PFSK-1 (cell line): ENCODE measurements around the gene SGCA.
A peak's percentile ranks its signal among the peaks of the same experiment; 100 is the strongest.

ENCODE experiments used
- FOXP2 ChIP-seq: optimal IDR thresholded peaks from 2 replicates; pipeline ENCODE3; 2011; ENCODE audit warnings: borderline replicate concordance, control low read depth, inconsistent platforms; ENCODE audit not compliant: insufficient read depth; ENCODE audit errors: extremely low read length, extremely low read depth
- POLR2AphosphoS5 ChIP-seq: IDR thresholded peaks from 2 replicates; pipeline ENCODE4 v1.6.1; 2012; ENCODE audit warnings: low read depth, mild to moderate bottlenecking, control low read depth, low read length, moderate library complexity
- REST ChIP-seq, 2 experiments: IDR thresholded peaks; 2 replicates each; pipeline versions ENCODE4 v1.6.1 to v1.8.0; 2011 to 2012; ENCODE audit warnings: low read depth in 2 of 2, low read length in 2 of 2, control low read depth in 1 of 2, inconsistent platforms in 1 of 2, mild to moderate bottlenecking in 1 of 2, moderate library complexity in 1 of 2; ENCODE audit not compliant: insufficient read depth in 1 of 2
- SIN3A ChIP-seq: IDR thresholded peaks from 2 replicates; pipeline ENCODE4 v1.6.1; 2012; ENCODE audit warnings: mild to moderate bottlenecking, low read length, moderate library complexity, borderline replicate concordance; ENCODE audit not compliant: insufficient read depth
- TAF1 ChIP-seq: IDR thresholded peaks from 2 replicates; pipeline ENCODE4 v1.6.1; 2012; ENCODE audit warnings: low read length, control low read depth, borderline replicate concordance; ENCODE audit not compliant: insufficient read depth

Gene SGCA

GRCh38 chr17:50166518-50167181 is 845 bp downstream of the SGCA start:
- TF ChIP-seq REST (IDR thresholded peaks at IDR 0.05; ENCODE audit: insufficient read depth in 1 of 2, low read depth in 2 of 2, low read length in 2 of 2) = no peak
- TF ChIP-seq SIN3A = no peak
- TF ChIP-seq FOXP2 = no peak
- no peak for TF ChIP-seq TAF1
- TF ChIP-seq POLR2AphosphoS5 = no peak

GRCh38 chr17:50167371-50167770 is 1.6 kb downstream of the SGCA start:
- TF ChIP-seq POLR2AphosphoS5 (no peak), SIN3A (no peak), FOXP2 (no peak), TAF1 (no peak), REST (IDR thresholded peaks at IDR 0.05; ENCODE audit: insufficient read depth in 1 of 2, low read depth in 2 of 2, low read length in 2 of 2) (no peak)

- TF ChIP-seq REST (IDR thresholded peaks at IDR 0.05; ENCODE audit: insufficient read depth in 1 of 2, low read depth in 2 of 2, low read length in 2 of 2) (no peak), POLR2AphosphoS5 (no peak), FOXP2 (no peak), SIN3A (no peak), TAF1 (no peak)
Measured at GRCh38 chr17:50168319-50168718, 2.5 kb downstream of the SGCA start.

- TF ChIP-seq SIN3A (no peak), POLR2AphosphoS5 (no peak), TAF1 (no peak; the same call in 1 of the 2 replicates), FOXP2 (peak; percentile 47), REST (IDR thresholded peaks at IDR 0.05; ENCODE audit: insufficient read depth in 1 of 2, low read depth in 2 of 2, low read length in 2 of 2) (no peak)
Measured at GRCh38 chr17:50169121-50169764, 3.4 kb downstream of the SGCA start.
